GM18517 (cell line): ENCODE data around the gene UTY.
"Not testable (repeated sequence)": the region's sequence is repeated elsewhere in the genome, so short reads cannot be mapped to it uniquely, and the experiment has no call there.

Experiments
- ATAC-seq: cut with Tn5 transposase; IDR thresholded peaks from one replicate; pipeline ENCODE4 v1.9.1; 2021; ENCODE audit warnings: mild to moderate bottlenecking, moderate library complexity; ENCODE audit not compliant: unreplicated experiment

Gene UTY

GRCh38 chrY:13312966-13313365 is 166.9 kb downstream of the UTY start:
- ATAC-seq: no peak

DNA sequence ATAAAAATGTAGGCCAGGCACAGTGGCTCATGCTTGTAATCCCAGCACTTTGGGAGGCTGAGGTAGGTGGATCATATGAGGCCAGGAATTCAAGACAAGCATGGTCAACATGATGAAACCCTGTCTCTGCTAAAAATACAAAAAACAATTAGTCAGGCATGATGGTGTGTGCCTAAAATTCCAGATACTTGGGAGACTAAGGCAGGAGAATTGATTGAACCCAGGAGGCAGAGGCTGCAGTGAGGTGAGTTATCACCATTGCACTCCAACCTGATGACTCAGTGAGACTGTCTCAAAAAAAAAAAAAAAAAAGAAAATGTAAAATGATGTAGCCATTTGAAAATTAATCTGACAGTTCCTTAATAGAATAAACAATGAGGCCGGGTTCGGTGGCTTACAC is 171.9 kb downstream of the UTY start:
- no peak for ATAC-seq

- ATAC-seq: no peak
These were observed 179.0 kb downstream of the UTY start for GRCh38 chrY:13300795-13301194.

DNA sequence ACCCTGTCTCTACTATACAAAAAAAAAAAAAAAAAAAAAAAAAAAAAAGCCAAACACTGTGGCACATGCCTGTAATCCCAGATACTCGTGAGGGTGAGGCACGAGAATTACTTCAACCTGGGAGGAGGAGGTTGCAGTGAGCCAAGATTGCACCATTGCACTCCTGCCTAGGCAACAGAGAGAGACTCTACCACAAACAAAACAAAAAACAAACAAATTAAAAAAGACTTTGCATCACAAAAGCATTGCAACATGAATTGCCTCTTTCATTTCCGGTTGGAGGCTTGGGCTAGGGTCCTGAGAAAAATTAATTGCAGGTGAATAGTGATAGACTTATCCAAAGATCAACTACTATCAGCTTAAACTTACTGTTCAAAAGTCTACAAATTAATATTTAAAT is 180.4 kb downstream of the UTY start:
- ATAC-seq: no peak

GRCh38 chrY:13296176-13296890 is 183.5 kb downstream of the UTY start:
- no peak for ATAC-seq

GRCh38 chrY:13295026-13295425 is 184.8 kb downstream of the UTY start:
- ATAC-seq: no peak

DNA sequence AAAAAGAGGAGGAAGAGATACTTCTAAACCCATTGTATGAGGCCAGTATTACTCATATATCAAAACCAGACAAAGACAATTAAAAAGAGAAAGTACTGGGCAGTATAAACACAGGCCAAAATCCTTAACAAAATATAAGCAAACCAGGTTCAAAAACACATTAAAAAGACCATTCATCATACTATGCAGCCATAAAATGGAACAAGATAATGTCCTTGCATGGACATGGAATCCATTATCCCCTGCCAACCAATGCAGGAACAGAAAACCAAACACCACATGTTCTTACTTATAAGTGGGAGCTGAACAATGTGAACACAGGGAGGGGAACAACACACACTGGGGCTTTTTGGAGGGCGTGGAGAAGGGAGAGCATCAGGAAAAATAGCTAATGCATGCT is 188.6 kb downstream of the UTY start:
- ATAC-seq: no peak

DNA sequence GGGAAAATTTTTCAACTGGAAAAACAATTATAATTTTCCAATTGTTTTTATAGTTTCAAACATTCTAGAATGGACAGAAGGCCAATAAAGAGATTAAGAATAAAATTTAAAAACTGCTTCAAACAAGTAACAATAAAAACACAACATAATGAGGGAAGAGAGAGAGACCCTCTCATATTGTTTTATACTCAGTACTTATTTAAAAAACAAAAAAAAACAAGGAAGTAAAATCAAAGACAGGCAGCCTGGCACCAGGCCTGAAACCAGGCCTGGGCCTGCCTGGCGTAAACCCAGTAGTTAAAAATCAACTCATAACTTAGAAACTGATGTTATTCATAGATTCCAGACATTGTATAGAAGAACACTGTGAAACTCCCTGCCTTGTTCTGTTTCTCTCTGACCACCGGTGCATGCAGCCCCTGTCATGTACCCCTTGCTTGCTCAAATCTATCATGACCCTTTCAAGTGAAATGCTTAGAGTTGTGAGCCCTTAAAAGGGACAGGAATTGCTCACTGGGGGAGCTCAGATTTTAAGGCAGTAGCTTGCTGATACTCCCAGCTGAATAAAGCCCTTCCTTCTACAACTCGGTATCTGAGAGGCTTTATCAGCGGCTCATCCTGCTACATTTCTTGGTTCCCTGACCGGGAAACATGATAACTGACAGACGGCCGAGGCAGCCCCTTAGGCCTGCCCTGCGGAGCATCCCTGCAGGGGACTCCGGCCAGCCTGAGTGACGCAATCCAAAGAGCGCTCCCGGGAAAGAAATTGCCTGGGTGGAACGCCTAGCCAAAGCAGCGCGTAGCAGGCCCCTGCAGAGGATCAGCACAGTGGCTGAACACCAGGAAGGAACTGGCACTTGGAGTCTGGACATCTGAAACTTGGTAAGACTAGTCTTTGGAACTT is 197.4 kb downstream of the UTY start:
- not testable (repeated sequence) for ATAC-seq

DNA sequence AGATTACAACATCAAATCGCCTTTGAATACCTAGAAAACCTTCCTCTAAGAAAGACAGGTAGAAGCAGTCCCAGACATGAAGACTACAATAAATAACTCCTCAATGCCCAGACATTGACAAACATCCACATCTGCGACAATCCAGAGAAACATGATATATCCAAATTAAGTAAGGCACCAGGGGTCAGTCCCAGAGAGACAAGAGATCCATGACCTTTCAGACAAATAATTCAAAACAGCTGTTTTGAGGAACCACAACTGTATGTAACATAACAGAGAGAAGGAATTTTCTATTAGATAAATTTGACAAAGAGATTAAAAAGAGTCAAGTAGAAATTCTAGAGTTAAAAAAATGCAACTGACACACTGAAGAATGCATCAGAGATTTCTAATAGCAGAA is 200.3 kb downstream of the UTY start:
- ATAC-seq: no peak

DNA sequence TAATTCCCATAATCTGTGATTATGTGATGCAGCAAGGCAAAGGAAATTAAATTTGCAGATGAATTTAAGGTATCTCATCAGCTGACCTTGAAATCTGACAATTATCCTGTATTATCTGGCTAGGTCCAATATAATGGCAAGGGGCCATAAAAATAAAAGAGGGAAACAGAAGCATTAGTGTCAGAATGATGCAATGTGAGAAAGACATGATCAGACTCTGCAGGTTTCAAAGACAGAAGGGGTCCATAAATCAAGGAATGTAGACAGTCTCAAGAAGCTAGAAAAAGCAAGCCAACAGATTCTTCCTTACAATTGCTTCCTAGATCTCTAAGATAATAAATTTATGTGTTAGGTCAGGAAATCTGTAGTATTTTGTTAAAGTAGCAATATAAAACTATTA is 208.1 kb downstream of the UTY start:
- ATAC-seq: no peak

GRCh38 chrY:13253941-13254440 is 225.8 kb downstream of the UTY start:
- ATAC-seq: not testable (repeated sequence)

GRCh38 chrY:13250421-13250820 is 229.4 kb downstream of the UTY start:
- no peak for ATAC-seq

GRCh38 chrY:13243716-13244115 is 236.1 kb downstream of the UTY start:
- no peak for ATAC-seq

- no peak for ATAC-seq
These were observed 245.9 kb downstream of the UTY start for GRCh38 chrY:13233901-13234300.

DNA sequence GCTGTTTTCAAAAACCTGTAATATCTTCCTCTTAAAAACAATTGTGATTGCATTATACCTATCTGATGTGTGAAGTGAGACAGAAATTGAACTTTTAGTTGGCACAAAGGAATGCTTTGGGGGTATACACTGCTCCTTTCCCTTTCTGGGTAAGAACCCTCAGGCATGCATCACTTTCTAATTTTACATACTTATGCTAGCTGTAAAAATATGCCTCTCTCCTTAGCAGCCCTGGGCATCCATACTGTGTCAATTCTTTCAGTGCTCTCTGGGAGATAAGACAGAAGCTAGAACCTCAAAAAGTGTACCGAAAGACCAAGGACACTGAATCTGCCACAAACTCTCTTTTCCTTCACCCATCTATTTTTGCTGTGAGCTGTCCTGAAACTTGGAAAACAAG is 246.7 kb downstream of the UTY start:
- ATAC-seq: no peak

GRCh38 chrY:13227354-13227953 is 252.4 kb downstream of the UTY start:
- no peak for ATAC-seq

GRCh38 chrY:13210961-13211646 is 268.7 kb downstream of the UTY start:
- no peak for ATAC-seq

DNA sequence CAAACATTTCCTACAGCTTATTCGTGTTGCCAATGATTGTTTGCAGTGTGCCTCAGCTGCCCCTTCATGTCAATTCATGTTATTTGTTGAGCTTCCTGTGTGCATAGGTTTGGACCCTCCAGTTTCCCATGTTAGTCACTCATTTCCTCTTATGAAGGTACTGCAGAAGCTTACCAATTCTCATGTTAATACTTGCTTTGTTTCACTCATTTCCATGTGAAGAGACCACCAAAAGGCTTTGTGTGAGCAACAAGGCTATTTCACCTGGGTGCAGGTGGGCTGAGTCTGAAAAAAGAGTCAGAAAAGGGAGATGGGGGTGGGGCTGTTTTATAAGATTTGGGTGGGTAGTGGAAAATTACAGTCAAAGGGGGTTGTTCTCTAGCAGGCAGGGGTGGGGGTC is 274.6 kb downstream of the UTY start:
- ATAC-seq: no peak
